GM18858 (cell line): ENCODE data around the gene ESRRB.

Source experiments
- ATAC-seq: cut with Tn5 transposase; IDR thresholded peaks from one replicate; pipeline ENCODE4 v1.9.1; 2021; ENCODE audit not compliant: unreplicated experiment

ESRRB gene

DNA sequence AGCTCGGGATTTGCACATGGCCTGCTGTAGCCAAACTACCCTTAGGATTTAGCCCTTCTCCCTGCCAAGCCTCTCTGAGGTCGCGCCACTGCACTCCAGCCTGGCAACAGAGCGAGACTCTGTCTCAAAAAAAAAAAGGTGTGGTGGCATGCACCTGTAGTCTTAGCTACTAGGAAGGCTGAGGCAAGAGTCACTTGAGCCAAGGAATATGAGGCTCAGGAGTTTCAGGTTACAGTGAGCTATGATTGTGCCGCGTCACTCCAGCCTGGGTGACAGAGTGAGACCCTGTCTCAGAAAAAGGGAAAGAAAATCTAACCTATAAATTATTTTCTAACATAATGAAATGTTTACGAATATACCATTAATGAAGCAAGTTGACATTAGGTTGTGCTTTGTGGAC lies 29.7 kb downstream of the ESRRB start:
- ATAC-seq, result no peak

DNA sequence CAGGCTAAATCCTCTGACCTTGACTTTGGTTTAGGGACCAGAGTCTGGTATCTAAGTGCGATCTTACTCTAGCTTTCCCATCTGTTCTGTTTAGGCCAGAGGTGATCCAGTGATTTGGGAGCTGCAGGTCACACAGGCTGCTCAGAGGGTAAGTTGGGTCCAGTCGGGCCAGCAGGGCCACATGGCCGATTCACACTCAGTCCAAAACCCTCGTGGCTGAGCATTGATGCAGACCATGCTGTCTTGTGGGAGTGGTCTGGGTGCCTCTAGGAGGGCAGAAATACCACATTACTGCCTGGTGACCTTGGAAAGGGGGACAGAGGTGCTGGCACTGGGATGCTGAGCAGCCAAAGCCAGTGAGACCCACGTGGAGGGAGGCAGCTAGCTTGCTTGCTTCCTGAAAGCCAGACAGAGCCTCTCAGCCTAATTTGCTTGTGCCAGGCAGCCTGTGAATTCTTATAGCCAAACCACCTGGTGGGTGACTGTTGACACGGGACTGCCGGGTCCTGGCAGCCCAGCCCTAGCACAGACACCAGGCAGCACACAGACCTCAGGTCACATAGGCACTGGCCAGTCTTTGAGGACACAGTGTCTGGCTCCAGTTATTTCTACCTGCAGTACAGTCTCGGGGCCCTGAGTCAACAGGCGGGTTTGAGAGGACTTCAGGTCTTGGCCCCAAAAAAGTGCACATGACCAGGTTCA lies 31.7 kb downstream of the ESRRB start:
- no peak for ATAC-seq

DNA sequence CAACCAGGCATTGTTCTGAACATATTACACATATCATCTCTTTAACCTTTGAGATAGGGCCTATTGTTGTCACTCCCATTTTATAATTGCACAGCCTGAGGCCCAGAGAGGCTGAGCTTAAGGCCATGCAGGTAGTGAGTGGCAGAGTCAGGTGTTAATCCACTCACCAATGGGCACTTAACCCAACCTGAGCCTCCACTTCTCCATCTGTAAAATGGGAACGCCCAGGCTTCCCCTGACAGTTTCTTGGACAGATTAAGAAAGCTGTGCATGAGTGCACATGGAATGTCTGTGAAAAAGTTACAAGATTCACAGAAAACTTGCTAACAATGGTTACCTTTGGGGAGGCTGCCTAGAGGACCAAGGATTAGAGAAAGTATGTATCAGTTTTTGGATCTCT lies 32.9 kb downstream of the ESRRB start:
- ATAC-seq, result no peak

DNA sequence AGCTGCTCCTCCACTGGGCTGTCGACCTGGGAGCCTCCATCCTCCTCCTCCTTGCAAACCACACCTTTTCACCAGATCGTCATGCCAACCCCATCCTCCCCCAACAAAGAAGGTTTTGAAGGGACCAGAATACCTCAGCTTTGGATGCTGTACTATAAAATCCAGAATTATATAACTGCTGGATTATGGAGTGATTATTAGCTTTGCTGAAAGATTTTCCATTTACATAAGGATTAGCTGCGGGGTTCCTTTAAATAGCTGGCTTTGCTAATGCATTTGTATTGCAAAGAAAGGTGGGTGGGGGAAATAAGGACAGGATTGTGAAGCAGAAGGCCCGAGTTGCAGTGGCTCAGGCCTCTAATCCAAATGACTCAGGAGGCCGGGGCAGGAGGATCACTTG lies 36.6 kb downstream of the ESRRB start:
- no peak for ATAC-seq

DNA sequence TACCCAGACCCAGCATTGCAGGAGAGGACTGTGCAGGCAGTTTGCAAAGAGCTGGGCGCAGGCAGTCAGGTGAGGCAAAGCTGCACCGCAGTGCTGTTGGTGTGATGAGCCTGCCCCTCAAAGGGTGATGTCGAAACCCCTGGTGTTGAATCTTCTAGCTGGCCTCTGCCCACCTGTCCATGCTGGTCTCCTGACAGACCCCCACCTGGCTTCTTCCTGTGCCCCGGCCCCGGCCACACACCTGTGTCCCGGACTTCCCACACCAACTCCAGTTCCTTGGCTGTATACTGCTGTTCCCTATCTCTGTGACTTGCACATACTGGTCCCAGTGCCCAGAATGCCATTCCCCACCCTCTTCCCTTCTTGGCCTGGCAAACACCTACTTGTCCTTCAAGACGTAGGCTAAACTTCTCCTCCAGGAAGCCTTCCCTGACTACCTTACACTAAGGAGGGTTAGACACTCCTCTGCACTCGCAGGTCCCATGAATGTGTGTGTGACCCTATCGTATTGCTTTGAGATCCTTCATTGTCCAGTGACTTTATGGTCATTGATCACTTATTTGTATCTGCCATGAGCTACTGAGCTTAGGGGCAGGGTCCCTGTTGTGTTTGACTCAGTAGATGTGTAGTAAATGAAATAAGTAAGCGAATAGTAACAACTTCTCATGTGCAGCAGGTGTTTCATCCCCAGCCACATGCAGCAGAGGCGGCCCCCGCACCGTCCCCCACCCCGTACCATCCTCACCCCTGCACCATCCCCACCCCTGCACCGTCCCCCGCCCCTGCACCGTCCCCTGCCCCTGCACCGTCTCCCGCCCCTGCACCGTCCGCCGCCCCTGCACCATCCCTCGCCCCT lies 37.4 kb downstream of the ESRRB start:
- no peak for ATAC-seq

DNA sequence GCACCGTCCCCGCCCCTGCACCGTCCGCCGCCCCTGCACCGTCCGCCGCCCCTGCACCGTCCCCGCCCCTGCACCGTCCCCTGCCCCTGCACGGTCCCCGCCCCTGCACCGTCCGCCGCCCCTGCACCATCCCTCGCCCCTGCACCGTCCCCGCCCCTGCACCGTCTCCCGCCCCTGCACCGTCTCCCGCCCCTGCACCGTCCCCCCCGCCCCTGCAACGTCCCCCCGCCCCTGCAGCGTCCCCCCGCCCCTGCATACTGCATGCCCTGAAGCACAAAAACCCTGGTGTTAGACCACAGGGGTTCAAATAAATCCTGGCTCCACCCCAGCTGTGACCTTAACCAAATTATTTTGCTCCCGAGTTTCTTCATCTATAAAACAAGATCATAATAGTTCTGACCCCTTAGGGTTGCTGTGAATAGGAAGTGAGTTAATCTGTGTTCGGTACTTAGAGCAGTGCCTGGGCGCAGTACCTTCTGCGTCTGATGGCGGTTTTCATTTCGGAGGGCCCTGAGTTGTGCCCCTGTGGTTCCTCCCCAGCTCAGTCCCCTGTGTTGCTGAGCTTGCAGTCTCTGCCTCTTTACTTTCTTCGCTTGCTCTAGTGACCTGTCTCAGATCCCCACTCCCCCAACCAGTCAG lies 38.1 kb downstream of the ESRRB start:
- no peak for ATAC-seq

DNA sequence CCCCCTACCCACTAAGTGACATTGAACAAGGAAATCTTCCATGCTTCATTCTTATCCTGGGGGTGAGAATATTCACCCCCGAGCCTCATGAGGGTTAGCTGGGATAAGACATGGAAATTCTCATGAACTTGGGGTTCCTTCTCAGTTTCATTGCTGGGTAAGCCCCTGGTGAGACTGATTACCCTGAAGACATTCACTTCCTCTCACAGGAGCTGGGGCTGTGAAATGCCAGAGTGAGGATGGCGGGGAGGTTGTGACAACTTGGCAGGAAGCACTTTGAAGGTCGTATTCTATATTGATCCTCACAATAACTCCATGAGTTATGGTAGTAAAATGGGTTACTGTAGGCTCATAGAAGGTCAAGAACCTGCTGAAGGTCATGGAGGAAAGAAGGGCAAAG lies 43.5 kb downstream of the ESRRB start:
- ATAC-seq, result no peak

DNA sequence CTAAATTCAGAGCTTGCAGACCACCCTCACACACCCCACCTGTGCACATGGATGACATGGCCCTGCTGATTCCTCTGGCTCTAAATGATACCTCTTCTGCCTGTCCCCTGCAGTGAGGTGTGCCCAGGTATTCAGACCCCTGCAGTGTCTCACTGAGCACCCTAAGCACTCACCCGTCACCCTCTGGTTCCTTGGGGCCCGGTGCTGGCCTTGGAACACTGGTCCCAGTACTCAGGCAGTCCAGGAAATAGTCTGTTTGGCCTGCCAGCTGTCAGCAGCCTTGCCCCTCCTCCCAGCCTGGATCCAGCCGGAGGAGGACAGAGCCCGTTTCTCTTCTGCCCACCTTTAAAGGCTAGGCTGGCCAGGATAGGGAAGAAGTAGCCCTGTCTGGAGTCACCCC lies 44.9 kb downstream of the ESRRB start:
- ATAC-seq, result no peak

DNA sequence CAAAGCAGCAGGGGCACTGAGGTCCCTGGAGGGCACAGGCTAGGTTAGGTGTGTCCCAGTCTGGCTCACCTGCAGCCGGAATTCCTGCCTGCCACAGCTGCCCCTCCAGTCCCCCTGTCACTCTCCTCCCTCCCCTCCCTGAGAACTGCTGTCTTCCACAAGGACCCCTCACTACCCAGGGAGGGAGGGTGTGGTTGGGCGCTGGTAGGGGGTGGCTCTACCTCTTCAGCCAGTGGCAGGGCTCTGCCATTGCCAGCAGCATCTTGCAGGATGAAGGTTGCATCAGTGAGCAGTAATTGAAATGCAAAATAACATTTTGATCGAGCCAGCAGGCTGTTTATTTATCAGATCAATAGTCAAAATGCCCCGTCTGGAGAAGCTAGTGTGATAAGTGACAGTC lies 45.7 kb downstream of the ESRRB start:
- no peak for ATAC-seq

DNA sequence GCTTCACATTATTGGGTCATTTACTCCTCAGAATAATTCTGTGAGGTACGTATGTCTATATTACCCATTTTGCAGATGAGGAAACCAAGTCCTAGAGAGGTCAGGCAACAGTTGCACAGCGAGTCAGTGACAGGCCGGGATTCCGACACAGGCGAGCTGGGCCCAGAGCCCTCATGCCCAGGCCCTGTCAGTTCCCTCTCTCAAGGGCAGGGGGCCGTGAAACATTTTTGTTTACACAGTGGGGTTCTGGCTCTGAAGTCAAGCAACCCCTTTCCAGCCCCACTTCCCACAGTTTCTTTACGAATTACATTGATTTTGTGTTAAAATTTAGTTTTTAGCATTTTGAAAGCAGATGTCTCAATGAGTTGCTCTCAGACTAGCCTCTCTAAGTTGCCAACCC lies 46.7 kb downstream of the ESRRB start:
- no peak for ATAC-seq

DNA sequence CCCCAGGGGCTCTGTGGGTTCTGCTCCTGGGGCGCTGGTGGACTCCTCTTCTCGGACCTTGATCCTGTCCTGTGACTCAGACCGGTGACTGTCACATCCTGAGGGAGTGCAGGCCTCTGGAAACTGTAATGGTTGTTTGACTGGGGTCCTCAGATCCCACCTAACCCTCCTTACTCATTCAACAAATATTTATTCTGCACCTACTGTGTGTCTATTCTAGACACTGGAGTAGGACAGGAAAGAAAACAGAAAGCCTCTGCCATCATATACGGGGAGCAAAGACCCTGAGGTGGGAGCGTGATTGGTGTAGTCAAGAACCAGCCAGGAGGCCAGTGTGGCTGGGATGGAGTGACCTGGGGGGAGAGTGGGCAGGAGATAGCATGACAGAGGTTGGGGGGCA lies 47.6 kb downstream of the ESRRB start:
- no peak for ATAC-seq

DNA sequence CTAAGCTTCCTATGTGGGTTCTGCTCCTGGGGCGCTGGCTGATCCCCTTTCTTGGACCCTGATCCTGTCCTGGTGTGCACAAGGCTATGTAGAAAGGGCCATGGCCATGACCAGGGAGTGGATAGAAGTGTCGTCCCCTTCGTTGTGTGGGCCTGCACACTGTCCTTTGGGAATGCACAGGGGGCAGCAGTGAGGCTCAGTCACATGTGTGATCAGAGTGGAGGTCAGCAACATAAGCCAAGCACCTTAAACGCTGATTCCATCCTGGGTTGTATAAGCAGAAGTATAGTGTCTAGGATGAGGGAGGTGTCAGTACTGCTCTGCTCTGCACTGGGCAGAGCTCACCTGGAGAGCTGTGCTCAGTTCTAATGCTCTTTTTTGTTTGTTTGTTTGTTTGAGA lies 48.4 kb downstream of the ESRRB start:
- ATAC-seq, result no peak

DNA sequence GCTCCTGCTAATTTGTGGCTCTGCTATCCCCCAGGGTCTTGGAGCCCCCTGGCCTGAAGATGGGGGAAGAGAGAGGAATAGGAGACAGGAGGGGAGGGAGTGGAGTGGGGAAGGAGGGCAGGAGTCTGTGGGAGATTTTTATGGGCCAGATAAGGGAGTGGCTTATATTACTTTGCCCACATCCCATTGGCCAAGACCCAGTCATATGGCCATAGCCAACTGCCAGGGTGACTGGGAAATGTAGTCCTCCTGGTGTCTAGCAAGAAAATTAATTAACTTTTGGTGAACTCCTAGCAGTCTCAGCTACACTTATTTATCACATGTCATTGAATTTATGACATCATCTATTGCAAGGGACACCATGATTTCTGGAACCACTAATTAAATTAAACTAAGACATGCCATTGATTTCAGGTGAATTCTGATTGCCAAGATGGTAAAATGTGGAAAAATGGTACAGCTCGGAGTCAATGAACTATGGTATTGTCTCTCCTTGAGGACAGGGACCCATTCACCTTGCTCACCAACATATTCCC lies 50.3 kb downstream of the ESRRB start:
- no peak for ATAC-seq

DNA sequence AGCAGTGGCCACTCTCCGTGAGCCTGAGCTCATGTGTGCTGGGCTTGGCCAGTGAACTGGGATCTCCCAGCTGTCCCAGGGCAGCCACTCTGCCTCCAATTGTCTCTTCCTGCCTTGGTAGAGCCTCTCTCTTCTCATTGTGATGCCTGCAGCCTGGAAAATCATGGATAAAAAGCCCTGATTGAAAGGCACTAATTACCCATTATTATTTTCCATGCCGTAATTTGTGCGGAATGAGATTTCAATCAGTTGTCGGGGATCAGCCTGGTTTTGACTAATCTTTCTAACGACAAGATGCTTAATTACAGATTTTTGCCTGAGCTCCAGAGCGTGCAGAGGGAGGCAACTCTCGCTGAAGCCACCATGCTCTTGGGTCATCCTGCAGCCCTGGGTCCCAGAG lies 52.7 kb downstream of the ESRRB start:
- no peak for ATAC-seq

DNA sequence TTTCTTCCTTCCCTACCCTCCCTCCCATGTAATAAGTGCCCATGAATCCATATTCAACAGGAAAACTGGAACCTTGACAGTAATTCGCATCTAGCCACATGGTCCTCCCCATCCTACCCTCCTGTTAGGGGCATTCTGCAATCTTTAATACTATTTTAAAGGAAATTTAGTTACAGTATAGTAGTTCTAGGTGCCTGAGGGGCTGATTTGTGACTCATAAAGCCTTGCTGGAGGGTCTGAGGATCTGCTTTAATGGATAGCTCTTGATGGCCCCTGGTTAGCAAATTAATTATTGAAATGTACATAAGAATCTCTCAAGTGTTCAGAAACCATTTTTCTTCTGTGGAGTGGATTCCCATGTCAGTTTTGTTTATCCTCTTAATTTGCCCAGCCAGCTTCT lies 54.1 kb downstream of the ESRRB start:
- no peak for ATAC-seq

DNA sequence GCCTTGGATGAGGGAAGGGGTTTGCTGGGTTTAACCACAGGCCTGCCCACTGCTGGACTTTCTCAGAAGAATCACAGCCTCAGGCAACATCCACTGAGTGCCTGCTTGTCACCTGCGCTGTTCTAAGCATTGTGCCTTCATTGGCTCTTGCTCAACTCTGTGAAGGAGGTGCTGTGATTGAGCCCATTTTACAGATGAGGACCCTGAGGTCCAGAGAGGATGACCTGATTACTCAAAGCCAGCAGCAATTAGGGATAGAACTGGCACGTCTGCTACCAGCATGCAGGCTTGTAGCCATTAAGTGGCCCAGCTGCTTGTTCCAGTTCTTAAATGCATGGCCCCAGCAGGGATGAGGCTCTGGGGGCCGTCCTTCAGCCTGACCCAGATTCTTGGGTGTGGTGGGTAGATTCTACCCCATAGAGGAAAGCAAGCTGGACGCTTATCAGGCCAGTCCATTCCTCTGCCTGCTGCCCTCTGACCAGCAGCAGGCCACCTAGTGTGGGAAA lies 54.6 kb downstream of the ESRRB start:
- no peak for ATAC-seq

DNA sequence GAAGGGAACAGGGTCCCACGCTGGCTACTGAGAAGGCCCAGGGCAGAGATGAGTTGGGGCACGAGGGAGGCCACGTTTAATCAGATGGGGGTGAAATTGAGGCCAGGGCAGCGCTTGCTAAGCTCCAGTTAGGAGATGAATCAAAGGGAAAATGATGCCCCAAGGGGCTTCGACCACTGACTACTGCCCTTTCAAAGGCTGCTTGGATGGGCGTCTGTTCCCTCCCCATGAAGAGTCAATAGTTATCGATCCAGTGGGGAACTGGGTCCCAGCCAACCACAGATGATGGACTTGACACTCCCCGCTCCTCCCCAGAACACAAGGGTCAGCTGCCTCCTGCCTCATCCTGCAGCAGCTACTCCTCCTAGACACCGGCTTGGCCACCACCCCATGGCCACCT lies 55.6 kb downstream of the ESRRB start:
- ATAC-seq, result no peak

DNA sequence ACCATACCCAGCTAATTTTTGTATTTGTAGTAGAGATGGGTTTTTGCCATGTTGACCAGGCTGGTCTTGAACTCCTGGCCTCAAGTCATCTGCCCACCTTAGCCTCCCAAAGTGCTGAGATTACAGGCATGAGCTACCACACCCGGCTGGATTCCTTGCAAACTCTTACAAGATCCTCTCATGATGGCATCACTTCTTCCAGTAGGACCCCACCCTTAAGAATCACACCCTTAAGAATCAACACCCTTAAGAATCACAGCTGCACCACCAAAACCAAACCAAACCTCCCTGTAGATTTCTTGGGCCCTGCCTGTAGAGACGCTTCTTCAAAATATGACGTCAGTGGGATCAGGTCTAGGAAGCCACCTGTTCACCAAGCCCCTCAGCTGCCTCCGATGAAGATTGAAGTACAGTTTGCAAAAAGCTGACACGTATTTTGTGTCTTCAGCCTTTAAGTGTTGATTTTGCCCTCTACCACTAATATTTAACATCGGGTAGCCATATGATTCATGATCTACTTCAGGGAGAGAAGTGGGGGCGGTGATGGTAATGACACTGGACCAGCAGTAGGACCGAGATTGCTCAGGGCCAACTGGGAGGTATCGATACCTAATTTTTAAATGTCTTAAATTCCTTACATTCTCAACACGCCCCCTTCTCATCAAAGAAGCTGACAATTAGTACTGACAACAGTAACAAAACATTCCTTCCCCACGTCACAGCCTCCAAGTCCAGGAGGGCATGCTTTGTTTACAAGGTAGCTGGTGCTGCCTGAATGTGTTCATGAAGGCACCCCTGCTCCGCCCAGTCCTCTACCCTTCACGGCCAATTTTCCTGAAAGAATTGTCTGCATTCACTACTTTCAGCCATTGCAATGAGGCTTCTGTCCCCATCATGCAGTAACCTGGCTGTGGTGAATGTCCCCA lies 57.2 kb downstream of the ESRRB start:
- ATAC-seq, result no peak

DNA sequence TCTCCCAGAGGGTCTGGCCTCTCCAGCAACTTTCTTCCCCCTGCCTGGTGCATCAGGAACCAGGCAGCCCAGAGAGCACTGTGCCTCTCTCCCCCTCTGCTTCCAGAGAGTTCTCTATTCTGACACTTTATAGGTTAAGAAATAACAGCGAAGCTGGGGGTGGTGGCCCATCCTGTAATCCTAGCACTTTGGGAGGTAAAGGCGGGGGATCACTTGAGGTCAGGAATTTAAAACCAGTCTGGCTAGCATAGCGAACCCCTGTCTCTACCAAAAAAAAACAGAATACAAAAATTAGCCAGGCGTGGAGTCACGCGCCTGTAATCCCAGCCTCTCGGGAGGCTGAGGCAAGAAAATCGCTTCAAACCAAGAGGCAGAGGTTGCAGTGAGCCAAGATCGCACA lies 58.3 kb downstream of the ESRRB start:
- ATAC-seq, result no peak

DNA sequence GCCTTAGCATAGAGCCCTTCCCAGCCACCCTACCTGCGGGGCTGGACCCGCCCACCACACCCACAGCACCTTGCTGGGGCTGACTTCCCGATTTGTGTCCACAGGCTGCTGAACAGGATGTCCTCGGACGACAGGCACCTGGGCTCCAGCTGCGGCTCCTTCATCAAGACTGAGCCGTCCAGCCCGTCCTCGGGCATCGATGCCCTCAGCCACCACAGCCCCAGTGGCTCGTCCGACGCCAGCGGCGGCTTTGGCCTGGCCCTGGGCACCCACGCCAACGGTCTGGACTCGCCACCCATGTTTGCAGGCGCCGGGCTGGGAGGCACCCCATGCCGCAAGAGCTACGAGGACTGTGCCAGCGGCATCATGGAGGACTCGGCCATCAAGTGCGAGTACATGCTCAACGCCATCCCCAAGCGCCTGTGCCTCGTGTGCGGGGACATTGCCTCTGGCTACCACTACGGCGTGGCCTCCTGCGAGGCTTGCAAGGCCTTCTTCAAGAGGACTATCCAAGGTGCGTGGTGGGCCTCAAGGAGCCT lies 63.4 kb downstream of the ESRRB start:
- no peak for ATAC-seq
